Measurements from ENCODE around the gene SOWAHA.

The SOWAHA gene

GRCh38 chr5:132807163-132807838 lies 5.8 kb upstream of the SOWAHA start:
- TF ChIP-seq, protein P1, sequence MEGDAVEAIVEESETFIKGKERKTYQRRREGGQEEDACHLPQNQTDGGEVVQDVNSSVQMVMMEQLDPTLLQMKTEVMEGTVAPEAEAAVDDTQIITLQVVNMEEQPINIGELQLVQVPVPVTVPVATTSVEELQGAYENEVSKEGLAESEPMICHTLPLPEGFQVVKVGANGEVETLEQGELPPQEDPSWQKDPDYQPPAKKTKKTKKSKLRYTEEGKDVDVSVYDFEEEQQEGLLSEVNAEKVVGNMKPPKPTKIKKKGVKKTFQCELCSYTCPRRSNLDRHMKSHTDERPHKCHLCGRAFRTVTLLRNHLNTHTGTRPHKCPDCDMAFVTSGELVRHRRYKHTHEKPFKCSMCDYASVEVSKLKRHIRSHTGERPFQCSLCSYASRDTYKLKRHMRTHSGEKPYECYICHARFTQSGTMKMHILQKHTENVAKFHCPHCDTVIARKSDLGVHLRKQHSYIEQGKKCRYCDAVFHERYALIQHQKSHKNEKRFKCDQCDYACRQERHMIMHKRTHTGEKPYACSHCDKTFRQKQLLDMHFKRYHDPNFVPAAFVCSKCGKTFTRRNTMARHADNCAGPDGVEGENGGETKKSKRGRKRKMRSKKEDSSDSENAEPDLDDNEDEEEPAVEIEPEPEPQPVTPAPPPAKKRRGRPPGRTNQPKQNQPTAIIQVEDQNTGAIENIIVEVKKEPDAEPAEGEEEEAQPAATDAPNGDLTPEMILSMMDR (IDR thresholded peaks at IDR 0.05) = no peak

GRCh38 chr5:132808448-132808847 lies 4.7 kb upstream of the SOWAHA start:
- TF ChIP-seq, protein P1 (IDR thresholded peaks at IDR 0.05) = no peak

DNA sequence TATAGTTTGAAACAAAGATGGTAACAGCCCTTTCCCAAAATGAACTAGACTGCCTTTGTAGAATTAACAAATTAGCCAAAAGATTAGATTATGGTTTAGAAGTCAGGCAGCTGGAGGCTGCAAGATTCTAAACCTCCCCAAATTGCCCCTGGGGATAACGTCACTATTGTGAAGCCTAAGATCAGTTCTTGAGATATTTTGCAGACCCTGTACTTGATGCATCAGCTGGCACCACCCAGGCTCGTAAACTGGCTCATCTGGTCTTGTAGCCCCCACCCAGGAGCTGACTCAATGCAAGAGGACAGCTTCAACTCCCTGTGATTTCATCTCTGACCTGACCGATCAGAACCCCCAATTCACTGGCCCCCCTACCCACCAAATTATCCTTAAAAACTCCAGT lies 4.2 kb upstream of the SOWAHA start:
- TF ChIP-seq, protein P1 (IDR thresholded peaks at IDR 0.05) = no peak

DNA sequence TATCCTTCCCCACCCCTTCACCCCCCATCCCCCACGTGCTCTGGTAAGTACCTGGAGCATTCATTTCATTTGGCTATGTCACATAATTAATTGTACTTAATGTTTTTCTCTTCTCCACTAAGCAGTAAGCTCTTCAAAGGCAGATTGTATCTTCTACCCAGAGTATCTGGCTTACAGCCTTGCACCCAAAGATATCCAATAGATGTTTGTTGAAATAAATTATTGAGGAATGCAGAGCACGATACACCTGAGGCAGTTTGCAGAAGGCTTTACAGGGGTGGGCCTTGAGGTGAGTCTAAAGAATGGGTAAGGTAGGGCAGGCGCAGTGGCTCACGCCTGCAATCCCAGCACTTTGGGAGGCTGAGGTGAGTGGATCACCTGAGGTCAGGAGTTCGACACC lies 2.5 kb upstream of the SOWAHA start:
- TF ChIP-seq, protein P1 (IDR thresholded peaks at IDR 0.05) = no peak

GRCh38 chr5:132812123-132812765 lies 858 bp upstream of the SOWAHA start:
- TF ChIP-seq, protein P1 (IDR thresholded peaks at IDR 0.05) = no peak

GRCh38 chr5:132813599-132814502 lies 749 bp downstream of the SOWAHA start:
- TF ChIP-seq, protein P1 (IDR thresholded peaks at IDR 0.05) = no peak

DNA sequence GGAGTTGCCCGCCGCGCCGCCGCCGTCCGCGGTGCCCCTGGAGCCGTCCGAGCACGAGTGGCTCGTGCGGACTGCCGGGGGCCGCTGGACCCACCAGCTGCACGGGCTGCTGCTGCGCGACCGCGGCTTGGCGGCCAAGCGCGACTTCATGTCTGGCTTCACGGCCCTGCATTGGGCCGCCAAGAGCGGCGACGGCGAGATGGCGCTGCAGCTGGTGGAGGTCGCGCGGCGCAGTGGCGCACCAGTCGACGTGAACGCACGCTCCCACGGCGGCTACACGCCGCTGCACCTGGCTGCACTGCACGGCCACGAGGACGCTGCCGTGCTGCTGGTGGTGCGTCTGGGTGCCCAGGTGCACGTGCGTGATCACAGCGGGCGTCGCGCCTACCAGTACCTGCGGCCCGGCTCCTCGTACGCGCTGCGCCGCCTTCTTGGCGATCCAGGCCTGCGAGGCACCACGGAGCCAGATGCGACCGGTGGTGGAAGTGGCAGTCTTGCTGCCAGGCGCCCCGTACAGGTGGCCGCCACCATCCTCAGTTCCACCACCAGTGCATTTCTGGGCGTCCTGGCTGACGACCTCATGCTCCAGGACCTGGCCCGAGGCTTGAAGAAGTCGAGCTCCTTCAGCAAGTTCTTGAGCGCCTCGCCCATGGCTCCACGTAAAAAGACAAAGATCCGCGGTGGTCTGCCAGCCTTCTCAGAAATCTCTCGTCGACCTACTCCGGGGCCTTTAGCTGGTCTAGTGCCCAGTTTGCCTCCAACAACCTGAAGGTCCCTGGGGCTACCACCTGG lies 1.6 kb downstream of the SOWAHA start:
- TF ChIP-seq, protein P1 (IDR thresholded peaks at IDR 0.05) = no peak
